ENCODE measurements around the gene IKZF2.

Gene IKZF2

DNA sequence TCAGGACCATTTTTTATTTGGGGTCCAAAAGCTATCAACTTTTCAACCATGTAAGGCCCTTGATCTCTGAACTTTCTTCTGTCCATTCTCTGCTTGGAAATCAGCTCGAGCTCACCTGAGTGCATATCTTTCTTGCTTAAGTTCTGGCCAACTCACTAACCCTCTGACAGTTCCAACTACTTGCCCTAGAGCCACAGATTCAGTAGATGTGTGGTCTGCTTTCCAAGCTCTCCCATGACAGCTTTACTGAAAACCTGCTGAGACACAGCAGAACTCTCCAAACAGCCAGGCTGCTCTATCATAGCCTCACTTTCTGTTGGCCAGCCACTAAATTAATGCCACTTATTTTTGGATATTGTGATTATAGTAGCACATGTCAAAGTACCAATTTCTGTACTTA lies 21.2 kb upstream of the IKZF2 start:
- H3K9me3 ChIP-seq (ENCODE audit: control insufficient read depth, low read length), result no peaks in the 10 kb centered on the region
- WGBS, 2 experiments (ENCODE audit: insufficient coverage in 2 of 2), result 86% methylated on average over 1 of the region's 1 CpG; no CpG with 5 or more reads in 1 of the 2 experiments
- no peaks in the 10 kb centered on the region for H3K4me1 ChIP-seq (ENCODE audit: control insufficient read depth, insufficient read depth, low read length, poor library complexity, severe bottlenecking)
- no peak overlapping the region for H3K4me3 ChIP-seq (ENCODE audit: extremely low read depth, insufficient read depth, low read length, poor library complexity, severe bottlenecking)
- no peak overlapping the region for H3K27ac ChIP-seq (ENCODE audit: low read depth, low read length, severe bottlenecking)
- H3K36me3 ChIP-seq (ENCODE audit: control insufficient read depth, insufficient read depth, low read length), result no peaks in the 10 kb centered on the region

DNA sequence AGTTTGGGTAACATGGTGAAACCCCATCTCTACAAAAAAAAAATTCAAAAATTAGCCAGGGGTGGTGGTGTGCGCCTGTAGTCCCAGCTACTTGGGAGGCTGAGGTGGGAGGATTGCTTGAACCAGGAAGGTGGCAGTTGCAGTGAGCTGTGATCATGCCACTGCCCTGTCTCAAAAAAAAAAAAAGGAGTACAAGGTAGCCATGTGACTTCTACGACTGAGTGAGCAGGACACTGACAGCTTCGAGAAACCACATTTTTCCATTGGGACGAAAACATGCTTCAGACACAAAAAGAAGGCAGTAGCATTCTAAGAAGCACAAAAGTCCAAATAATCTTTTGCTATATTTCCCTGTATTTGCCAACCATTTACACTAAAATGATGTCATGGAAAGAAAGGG lies 19.7 kb upstream of the IKZF2 start:
- no peaks in the 10 kb centered on the region for H3K36me3 ChIP-seq (ENCODE audit: control insufficient read depth, insufficient read depth, low read length)
- 100% methylated on average over 2 to 4 of the region's 4 CpGs for WGBS, 2 experiments (ENCODE audit: insufficient coverage in 2 of 2)

DNA sequence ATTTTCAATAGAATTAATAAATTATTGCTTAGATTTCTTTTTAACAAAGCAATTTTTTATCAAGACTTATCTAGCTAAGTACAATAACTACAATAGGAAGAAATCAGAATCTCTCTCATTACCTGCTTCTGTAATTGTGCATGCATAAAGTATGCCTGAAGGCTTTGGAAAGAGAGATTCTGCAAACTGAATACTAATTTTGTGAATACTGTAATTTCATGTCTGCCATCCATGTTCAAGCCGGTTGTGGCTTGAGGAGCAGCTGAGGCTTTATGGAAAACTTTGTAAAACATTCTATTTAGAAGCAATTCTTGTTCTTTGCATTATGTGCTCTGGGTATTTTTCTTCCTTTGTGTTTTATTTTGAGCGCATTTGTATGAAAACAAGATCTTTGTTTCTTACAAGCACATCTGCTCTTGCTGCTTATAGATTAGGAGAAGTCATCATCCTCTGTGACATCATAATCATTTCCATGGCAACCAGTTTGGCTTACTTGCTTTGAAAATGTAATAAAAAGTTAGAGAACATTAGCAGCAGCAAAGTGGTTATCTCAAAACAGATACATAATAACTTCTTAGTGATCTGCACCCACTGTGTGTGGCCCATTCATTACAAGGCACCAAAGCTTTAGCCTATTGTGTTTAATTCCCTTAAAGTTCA lies 16.0 kb upstream of the IKZF2 start:
- H3K27ac ChIP-seq (ENCODE audit: low read depth, low read length, severe bottlenecking), result no peak overlapping the region
- WGBS, 2 experiments (ENCODE audit: insufficient coverage in 2 of 2), result no CpG with 5 or more reads among the region's 2 CpGs
- H3K36me3 ChIP-seq (ENCODE audit: control insufficient read depth, insufficient read depth, low read length), result no peaks in the 10 kb centered on the region

More for the DNA sequence above, 19.7 kb upstream of the IKZF2 start:
- Histone ChIP-seq H3K27ac (ENCODE audit: low read depth, low read length, severe bottlenecking) (no peak overlapping the region), H3K4me3 (ENCODE audit: extremely low read depth, insufficient read depth, low read length, poor library complexity, severe bottlenecking) (no peak overlapping the region), H3K4me1 (ENCODE audit: control insufficient read depth, insufficient read depth, low read length, poor library complexity, severe bottlenecking) (no peaks in the 10 kb centered on the region), H3K9me3 (ENCODE audit: control insufficient read depth, low read length) (no peaks in the 10 kb centered on the region)

DNA sequence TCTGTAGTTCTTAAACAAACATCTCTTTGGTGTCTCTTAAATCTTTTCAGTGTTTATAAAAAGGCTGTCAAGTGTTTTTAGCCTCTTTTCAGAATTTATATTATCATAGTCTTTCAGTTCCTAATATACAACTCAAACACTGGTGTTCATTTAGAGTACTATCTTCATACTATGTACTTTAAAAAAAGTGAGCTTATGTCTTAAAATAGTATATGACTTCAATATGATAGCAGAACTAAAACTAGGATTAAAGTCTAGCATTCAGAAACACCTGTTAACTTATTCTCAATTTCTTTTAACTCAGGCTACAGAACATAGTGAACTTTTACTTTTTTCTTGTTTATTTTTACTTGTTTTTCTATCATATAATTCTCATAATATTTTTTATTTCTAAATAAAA lies 14.7 kb upstream of the IKZF2 start:
- Histone ChIP-seq H3K27ac (ENCODE audit: low read depth, low read length, severe bottlenecking) (no peak overlapping the region), H3K4me3 (ENCODE audit: extremely low read depth, insufficient read depth, low read length, poor library complexity, severe bottlenecking) (no peak overlapping the region), H3K9me3 (ENCODE audit: control insufficient read depth, low read length) (no peaks in the 10 kb centered on the region), H3K36me3 (ENCODE audit: control insufficient read depth, insufficient read depth, low read length) (no peaks in the 10 kb centered on the region), H3K4me1 (ENCODE audit: control insufficient read depth, insufficient read depth, low read length, poor library complexity, severe bottlenecking) (no peaks in the 10 kb centered on the region)

More for the DNA sequence above, 16.0 kb upstream of the IKZF2 start:
- Histone ChIP-seq H3K9me3 (ENCODE audit: control insufficient read depth, low read length) (no peaks in the 10 kb centered on the region), H3K4me3 (ENCODE audit: extremely low read depth, insufficient read depth, low read length, poor library complexity, severe bottlenecking) (no peak overlapping the region), H3K4me1 (ENCODE audit: control insufficient read depth, insufficient read depth, low read length, poor library complexity, severe bottlenecking) (no peaks in the 10 kb centered on the region)

DNA sequence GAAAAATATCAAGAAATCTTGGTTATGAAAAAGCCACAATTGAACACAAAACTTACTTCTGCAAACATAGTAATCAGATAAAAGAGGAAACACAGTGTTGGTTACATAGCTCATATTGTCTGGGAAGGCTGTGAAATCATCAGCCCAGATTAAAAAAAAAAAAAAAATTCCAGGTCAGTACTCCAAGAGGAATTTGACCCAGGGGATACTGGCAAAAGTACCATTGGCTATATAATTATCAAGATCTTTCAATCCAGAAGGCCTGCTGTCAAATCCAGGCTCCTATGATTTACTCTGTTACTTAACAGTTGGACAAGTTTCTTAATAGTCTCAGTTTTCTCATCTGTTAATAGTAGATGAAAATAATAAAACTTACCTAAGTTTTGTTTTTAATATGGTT lies 12.9 kb upstream of the IKZF2 start:
- Histone ChIP-seq H3K4me3 (ENCODE audit: extremely low read depth, insufficient read depth, low read length, poor library complexity, severe bottlenecking) (no peak overlapping the region), H3K9me3 (ENCODE audit: control insufficient read depth, low read length) (no peaks in the 10 kb centered on the region), H3K4me1 (ENCODE audit: control insufficient read depth, insufficient read depth, low read length, poor library complexity, severe bottlenecking) (no peaks in the 10 kb centered on the region), H3K36me3 (ENCODE audit: control insufficient read depth, insufficient read depth, low read length) (no peaks in the 10 kb centered on the region), H3K27ac (ENCODE audit: low read depth, low read length, severe bottlenecking) (no peak overlapping the region)

DNA sequence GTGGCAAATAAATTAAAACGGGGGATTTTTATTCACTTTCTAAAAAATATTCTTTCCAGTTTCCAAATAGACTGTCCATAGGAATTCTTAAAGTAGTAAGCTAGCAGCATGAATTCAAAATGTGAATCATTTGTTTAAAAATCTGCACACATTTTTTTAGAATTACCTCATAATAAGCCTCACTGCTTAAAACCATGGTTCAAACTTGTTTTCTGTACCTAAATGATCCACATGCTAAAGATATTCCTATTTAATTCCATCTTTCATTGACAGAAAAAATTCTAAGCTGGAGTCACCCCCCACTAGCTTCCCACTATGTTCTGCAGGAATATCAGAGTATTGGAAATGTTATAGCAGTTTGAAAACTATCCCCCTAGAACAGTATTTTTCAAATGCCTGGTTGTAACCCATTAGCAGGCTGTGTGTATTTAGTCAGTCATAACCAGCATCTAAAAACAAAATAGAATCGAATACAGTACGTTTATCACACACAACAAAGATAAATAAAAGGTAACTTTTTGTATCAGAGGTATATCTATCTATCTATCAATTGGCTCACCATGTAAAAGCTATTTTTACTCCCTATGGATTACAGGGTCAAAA lies 11.2 kb upstream of the IKZF2 start:
- Histone ChIP-seq H3K4me1 (ENCODE audit: control insufficient read depth, insufficient read depth, low read length, poor library complexity, severe bottlenecking) (no peaks in the 10 kb centered on the region), H3K4me3 (ENCODE audit: extremely low read depth, insufficient read depth, low read length, poor library complexity, severe bottlenecking) (no peak overlapping the region), H3K36me3 (ENCODE audit: control insufficient read depth, insufficient read depth, low read length) (no peaks in the 10 kb centered on the region), H3K9me3 (ENCODE audit: control insufficient read depth, low read length) (no peaks in the 10 kb centered on the region), H3K27ac (ENCODE audit: low read depth, low read length, severe bottlenecking) (no peak overlapping the region)
- no CpG with 5 or more reads among the region's 3 CpGs for WGBS, 2 experiments (ENCODE audit: insufficient coverage in 2 of 2)

DNA sequence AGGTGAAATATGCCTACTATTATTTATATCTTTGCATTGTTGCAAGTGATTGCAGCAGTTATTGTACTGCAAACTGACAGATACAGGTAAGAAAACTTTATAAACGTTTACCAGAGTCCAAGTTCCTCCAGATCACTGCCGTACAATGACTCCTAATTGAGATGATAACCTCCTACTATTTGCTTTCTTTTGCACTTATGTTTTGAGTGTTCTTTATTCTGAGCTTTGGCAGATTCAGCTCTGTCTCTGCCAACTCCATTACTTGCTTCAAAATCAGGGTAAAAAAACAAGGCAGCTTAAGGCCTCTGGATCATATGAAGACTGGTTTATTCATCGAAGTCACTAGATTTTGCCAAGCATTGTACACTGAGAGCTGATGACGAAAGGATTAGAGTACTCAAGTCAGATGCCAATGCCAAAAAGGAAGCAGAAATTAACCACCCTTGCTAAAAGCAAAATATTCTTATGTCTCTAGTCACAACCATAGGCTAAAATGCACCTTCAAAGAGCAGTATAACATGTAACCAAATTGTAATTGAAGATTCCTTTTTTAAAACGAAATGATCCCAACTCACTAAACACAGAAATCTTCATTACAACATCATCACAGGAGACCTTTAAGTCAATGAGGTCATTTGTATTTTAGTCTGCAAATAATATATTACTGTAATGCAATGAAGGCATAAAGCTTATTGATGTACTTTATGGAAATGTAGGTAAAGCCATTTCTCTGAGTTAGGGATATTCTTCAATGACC lies 10.5 kb upstream of the IKZF2 start:
- Histone ChIP-seq H3K4me3 (ENCODE audit: extremely low read depth, insufficient read depth, low read length, poor library complexity, severe bottlenecking) (no peak overlapping the region), H3K9me3 (ENCODE audit: control insufficient read depth, low read length) (no peaks in the 10 kb centered on the region), H3K4me1 (ENCODE audit: control insufficient read depth, insufficient read depth, low read length, poor library complexity, severe bottlenecking) (no peaks in the 10 kb centered on the region), H3K36me3 (ENCODE audit: control insufficient read depth, insufficient read depth, low read length) (no peaks in the 10 kb centered on the region), H3K27ac (ENCODE audit: low read depth, low read length, severe bottlenecking) (no peak overlapping the region)
- WGBS, 2 experiments (ENCODE audit: insufficient coverage in 2 of 2), result 93 to 100% methylated on average over 2 to 3 of the region's 5 CpGs

DNA sequence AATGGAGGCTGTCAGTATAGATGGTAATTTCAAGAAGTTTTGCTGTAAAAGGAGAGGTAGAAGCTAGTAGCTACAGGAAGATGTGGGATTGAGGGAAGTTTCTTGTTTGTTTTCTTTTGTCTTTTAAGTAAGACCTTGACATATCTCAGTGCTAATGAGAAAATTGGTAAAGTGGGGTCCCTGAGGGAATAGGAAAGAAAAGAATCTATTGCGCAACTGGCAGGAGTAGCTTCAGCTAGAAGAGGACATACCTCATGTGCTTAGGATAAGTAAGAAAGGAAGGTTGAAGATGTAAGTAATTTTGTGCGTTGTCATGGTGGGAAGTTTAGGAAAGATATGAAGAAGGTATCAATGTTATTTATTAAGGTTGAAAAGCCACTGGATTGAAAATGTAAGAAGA lies 8.4 kb upstream of the IKZF2 start:
- Histone ChIP-seq H3K9me3 (ENCODE audit: control insufficient read depth, low read length) (no peaks in the 10 kb centered on the region), H3K36me3 (ENCODE audit: control insufficient read depth, insufficient read depth, low read length) (no peaks in the 10 kb centered on the region), H3K4me1 (ENCODE audit: control insufficient read depth, insufficient read depth, low read length, poor library complexity, severe bottlenecking) (no peaks in the 10 kb centered on the region), H3K27ac (ENCODE audit: low read depth, low read length, severe bottlenecking) (no peak overlapping the region), H3K4me3 (ENCODE audit: extremely low read depth, insufficient read depth, low read length, poor library complexity, severe bottlenecking) (no peak overlapping the region)
- 90 to 96% methylated on average over 2 of the region's 2 CpGs for WGBS, 2 experiments (ENCODE audit: insufficient coverage in 2 of 2)

DNA sequence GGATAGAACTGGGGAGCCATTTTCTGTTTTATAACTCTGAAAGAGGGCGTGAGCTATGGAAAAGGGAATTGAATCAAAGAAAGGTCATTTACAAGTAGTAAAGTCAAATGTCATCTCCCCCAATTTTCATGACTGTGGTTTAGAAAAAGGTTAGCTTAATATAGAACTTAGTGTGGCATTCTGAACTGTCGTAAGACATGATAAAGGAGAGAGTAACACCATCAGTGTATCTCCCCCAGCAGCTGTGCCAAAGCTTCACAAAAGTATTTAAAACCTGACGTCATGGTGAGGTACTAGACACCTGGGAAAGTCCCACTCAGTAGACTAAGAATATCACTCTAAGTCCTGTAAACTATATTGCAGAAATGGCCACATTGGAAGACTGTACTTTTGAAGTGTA lies 5.8 kb upstream of the IKZF2 start:
- Histone ChIP-seq H3K9me3 (ENCODE audit: control insufficient read depth, low read length) (no peaks in the 10 kb centered on the region), H3K4me1 (ENCODE audit: control insufficient read depth, insufficient read depth, low read length, poor library complexity, severe bottlenecking) (peaks cover 3% of the 10 kb centered on the region), H3K4me3 (ENCODE audit: extremely low read depth, insufficient read depth, low read length, poor library complexity, severe bottlenecking) (no peak overlapping the region), H3K27ac (ENCODE audit: low read depth, low read length, severe bottlenecking) (no peak overlapping the region), H3K36me3 (ENCODE audit: control insufficient read depth, insufficient read depth, low read length) (no peaks in the 10 kb centered on the region)
- 83 to 100% methylated on average over 1 of the region's 3 CpGs for WGBS, 2 experiments (ENCODE audit: insufficient coverage in 2 of 2)

DNA sequence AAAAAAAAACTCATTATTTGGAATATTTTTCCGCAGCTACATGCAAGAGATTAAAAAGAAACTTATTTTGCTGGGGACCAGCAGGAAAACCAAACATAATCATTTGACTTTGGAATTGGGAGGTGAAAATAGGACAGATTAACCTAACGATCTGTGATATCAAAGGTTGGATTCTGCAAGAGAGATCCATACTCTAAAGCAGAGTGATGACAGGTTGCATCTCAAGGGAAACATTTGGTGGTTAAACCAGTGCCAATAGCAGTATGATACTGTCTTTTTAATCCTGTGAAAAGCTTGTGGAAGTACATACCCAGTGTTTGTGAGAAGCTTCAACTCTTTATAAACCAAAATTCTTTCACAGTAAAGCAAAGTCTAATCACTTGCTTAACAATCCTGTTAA lies 5.3 kb upstream of the IKZF2 start:
- Histone ChIP-seq H3K4me1 (ENCODE audit: control insufficient read depth, insufficient read depth, low read length, poor library complexity, severe bottlenecking) (peaks cover 4% of the 10 kb centered on the region), H3K9me3 (ENCODE audit: control insufficient read depth, low read length) (no peaks in the 10 kb centered on the region), H3K27ac (ENCODE audit: low read depth, low read length, severe bottlenecking) (no peak overlapping the region), H3K4me3 (ENCODE audit: extremely low read depth, insufficient read depth, low read length, poor library complexity, severe bottlenecking) (no peak overlapping the region), H3K36me3 (ENCODE audit: control insufficient read depth, insufficient read depth, low read length) (no peaks in the 10 kb centered on the region)
- WGBS, 2 experiments (ENCODE audit: insufficient coverage in 2 of 2), result 94 to 100% methylated on average over 1 to 2 of the region's 2 CpGs

DNA sequence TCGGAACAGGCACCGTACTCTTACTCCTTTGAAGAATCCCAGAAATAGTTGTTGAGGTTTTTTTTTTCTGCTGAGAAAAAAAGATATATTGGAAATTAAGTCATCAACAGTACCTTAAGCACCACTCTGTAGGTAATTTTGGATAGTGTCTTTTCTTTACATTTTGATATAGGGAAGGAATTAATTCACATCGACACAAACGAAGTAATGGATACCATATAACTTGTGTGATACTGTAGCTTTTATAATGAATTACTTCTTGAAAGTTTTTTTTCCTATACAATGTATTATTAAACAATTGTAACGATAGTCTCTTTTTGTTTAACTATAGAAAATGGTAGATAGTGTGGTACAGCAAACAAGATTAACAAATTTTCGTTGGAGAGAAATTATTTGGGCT lies 1.5 kb upstream of the IKZF2 start:
- H3K36me3 ChIP-seq (ENCODE audit: control insufficient read depth, insufficient read depth, low read length), result no peaks in the 10 kb centered on the region
- peak overlapping the region; percentile 64 for H3K4me3 ChIP-seq (ENCODE audit: extremely low read depth, insufficient read depth, low read length, poor library complexity, severe bottlenecking)
- no peaks in the 10 kb centered on the region for H3K9me3 ChIP-seq (ENCODE audit: control insufficient read depth, low read length)
- H3K4me1 ChIP-seq (ENCODE audit: control insufficient read depth, insufficient read depth, low read length, poor library complexity, severe bottlenecking), result peaks cover 11% of the 10 kb centered on the region
- WGBS, 2 experiments (ENCODE audit: insufficient coverage in 2 of 2), result 93 to 100% methylated on average over 1 to 3 of the region's 6 CpGs
- H3K27ac ChIP-seq (ENCODE audit: low read depth, low read length, severe bottlenecking), result no peak overlapping the region
